Choroid plexus epithelial cell (primary cell): ENCODE measurements around the gene WBP2.
"Not testable (repeated sequence)": the region's sequence is repeated elsewhere in the genome, so short reads cannot be mapped to it uniquely, and the experiment has no call there.

ENCODE experiments used
- DNase-seq: peaks from one replicate; pipeline ENCODE4 v3.0.0-alpha.2; 2010; ENCODE audit warnings: low read depth
- H3K4me3 ChIP-seq: 2 replicates; pipeline ENCODE4 v1.5.1; 2011; ENCODE audit warnings: low read depth, mild to moderate bottlenecking, control low read depth, low read length, moderate library complexity
- TF ChIP-seq, protein P1 (sequence below): conservative IDR thresholded peaks from 2 replicates; pipeline ENCODE4 v1.5.1; 2011; ENCODE audit warnings: low read depth, mild to moderate bottlenecking, control low read depth, inconsistent platforms, low read length, moderate library complexity

Gene WBP2

GRCh38 chr17:75888484-75888883 lies 33.3 kb upstream of the WBP2 start:
- H3K4me3 ChIP-seq, result no peak overlapping the region
- TF ChIP-seq, protein P1, sequence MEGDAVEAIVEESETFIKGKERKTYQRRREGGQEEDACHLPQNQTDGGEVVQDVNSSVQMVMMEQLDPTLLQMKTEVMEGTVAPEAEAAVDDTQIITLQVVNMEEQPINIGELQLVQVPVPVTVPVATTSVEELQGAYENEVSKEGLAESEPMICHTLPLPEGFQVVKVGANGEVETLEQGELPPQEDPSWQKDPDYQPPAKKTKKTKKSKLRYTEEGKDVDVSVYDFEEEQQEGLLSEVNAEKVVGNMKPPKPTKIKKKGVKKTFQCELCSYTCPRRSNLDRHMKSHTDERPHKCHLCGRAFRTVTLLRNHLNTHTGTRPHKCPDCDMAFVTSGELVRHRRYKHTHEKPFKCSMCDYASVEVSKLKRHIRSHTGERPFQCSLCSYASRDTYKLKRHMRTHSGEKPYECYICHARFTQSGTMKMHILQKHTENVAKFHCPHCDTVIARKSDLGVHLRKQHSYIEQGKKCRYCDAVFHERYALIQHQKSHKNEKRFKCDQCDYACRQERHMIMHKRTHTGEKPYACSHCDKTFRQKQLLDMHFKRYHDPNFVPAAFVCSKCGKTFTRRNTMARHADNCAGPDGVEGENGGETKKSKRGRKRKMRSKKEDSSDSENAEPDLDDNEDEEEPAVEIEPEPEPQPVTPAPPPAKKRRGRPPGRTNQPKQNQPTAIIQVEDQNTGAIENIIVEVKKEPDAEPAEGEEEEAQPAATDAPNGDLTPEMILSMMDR, result no peak
- DNase-seq, result no peak

DNA sequence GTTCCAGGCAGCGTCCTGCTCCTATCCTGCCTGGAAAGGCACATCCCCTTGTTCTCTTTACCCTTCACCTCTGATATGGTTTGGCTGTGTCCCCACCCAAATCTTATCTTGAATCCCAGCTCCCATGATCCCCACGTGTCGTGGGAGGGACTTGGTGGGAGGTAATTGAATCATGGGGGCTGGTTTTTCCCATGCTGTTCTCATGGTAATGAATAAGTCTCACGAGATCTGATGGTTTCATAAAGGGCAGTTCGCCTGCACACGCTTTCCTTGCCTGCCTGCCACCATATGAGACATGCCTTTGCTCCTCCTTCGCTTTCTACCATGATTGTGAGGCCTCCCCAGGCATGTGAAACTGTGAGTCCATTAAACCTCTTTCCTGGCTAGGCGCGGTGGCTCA lies 30.7 kb upstream of the WBP2 start:
- not testable (repeated sequence) for DNase-seq, H3K4me3 ChIP-seq

GRCh38 chr17:75885431-75885830 lies 30.3 kb upstream of the WBP2 start:
- TF ChIP-seq, protein P1, result no peak
- H3K4me3 ChIP-seq, result no peak overlapping the region
- DNase-seq, result no peak

- DNase-seq, result no peak
- TF ChIP-seq, protein P1, result no peak
- no peak overlapping the region for H3K4me3 ChIP-seq
These were observed 26.7 kb upstream of the WBP2 start for GRCh38 chr17:75881678-75882454.

- DNase-seq, result no peak
- no peak overlapping the region for H3K4me3 ChIP-seq
- TF ChIP-seq, protein P1, result no peak
These were observed 25.1 kb upstream of the WBP2 start for GRCh38 chr17:75880266-75880665.

- DNase-seq, result peak; percentile 71
- TF ChIP-seq, protein P1, result peak; percentile 53
- peak within 1 kb of the TSS; percentile 66 for H3K4me3 ChIP-seq
These were observed 23.3 kb upstream of the WBP2 start, which contains the start of gene TRIM47 for GRCh38 chr17:75878174-75878998. Gene TRIM47, minus strand, starts transcription at chr17:75878581. Its CDS starts 33 bp downstream, at chr17:75878548.

DNA sequence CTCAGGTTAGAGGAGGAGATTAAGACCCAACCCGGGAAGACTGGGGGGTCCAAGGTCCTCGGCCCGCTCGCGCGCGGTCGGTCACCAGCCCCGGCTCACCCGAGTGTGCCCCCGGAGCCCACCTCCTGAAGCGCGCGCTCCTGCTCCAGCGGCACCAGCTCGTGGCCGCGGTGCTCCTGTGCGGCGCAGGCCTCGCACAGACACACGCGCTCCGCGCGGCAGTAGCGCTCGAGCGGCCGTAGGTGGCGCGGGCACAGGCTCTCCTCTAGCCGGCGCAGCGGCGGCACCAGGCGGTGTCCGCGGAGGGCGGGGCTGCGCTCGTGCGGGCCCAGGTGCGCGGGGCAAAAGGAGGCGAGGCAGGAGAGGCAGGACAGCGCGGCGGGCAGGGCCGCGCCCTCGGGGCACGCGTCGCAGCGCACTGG lies 22.6 kb upstream of the WBP2 start:
- TF ChIP-seq, protein P1, result peak; percentile 35
- peak overlapping the region; percentile 66 for H3K4me3 ChIP-seq
- peak; percentile 66 for DNase-seq
